Mammary epithelial cell (primary cell): ENCODE measurements around the gene GRID1.

Source experiments
- EZH2 ChIP-seq: IDR thresholded peaks from 2 replicates; pipeline ENCODE4 v1.6.1; 2012; ENCODE audit warnings: low read length, inconsistent platforms, borderline replicate concordance
- TF ChIP-seq, protein P1 (sequence below), 2 donors: IDR thresholded peaks in 1 of 2; conservative IDR thresholded peaks in 1 of 2; 2 replicates each; pipeline ENCODE4 v1.5.1; 2011 to 2012; ENCODE audit warnings: inconsistent platforms in 2 of 2, low read length in 2 of 2, mild to moderate bottlenecking in 2 of 2, control low read depth in 1 of 2, low read depth in 1 of 2; ENCODE audit not compliant: insufficient read depth in 1 of 2; ENCODE audit errors: extremely low read depth in 1 of 2

- TF ChIP-seq, protein P1, sequence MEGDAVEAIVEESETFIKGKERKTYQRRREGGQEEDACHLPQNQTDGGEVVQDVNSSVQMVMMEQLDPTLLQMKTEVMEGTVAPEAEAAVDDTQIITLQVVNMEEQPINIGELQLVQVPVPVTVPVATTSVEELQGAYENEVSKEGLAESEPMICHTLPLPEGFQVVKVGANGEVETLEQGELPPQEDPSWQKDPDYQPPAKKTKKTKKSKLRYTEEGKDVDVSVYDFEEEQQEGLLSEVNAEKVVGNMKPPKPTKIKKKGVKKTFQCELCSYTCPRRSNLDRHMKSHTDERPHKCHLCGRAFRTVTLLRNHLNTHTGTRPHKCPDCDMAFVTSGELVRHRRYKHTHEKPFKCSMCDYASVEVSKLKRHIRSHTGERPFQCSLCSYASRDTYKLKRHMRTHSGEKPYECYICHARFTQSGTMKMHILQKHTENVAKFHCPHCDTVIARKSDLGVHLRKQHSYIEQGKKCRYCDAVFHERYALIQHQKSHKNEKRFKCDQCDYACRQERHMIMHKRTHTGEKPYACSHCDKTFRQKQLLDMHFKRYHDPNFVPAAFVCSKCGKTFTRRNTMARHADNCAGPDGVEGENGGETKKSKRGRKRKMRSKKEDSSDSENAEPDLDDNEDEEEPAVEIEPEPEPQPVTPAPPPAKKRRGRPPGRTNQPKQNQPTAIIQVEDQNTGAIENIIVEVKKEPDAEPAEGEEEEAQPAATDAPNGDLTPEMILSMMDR (conservative IDR thresholded peaks at IDR 0.05 in 1 of 2, IDR thresholded peaks at IDR 0.05 in 1 of 2; ENCODE audit: extremely low read depth in 1 of 2, insufficient read depth in 1 of 2, low read depth in 1 of 2, low read length in 2 of 2): no peak
- no peak for TF ChIP-seq EZH2
Measured at GRCh38 chr10:86148117-86148516, 218.5 kb downstream of the GRID1 start.
